Measurements from ENCODE around the gene UBE2Q2. TPM values are rescaled to one million over a fixed set of nuclear protein-coding genes. Genes with fewer than 3 reads are reported as not detected.
"Not testable (repeated sequence)": the region's sequence is repeated elsewhere in the genome, so short reads cannot be mapped to it uniquely, and the experiment has no call there.

The UBE2Q2 gene
- total RNA-seq: 21.6 TPM

- peak within 1 kb of the TSS; percentile 89 for H3K27ac ChIP-seq
- no peak for DNase-seq (ENCODE audit: extremely low spot score in 2 of 2)
- H3K27me3 ChIP-seq: no peaks in the 10 kb centered on the region
- TF ChIP-seq POLR2A (IDR thresholded peaks at IDR 0.05) (no peak), CTCF (IDR thresholded peaks at IDR 0.05) (no peak), POLR2AphosphoS5 (IDR thresholded peaks at IDR 0.05; ENCODE audit: insufficient read depth in 1 of 2, low read depth in 1 of 2) (no peak)
- H3K36me3 ChIP-seq: no peaks in the 10 kb centered on the region
- intact Hi-C loops (cut with DNase I): no loop called here
- H3K9me3 ChIP-seq: no peaks in the 10 kb centered on the region
- peaks cover 44% of the 10 kb centered on the region for H3K4me1 ChIP-seq
- peak within 1 kb of the TSS; percentile 81 to 86 for H3K4me3 ChIP-seq
Measured at GRCh38 chr15:75842722-75843677, at the start of gene UBE2Q2. Gene UBE2Q2, plus strand, starts transcription at chr15:75843447. Its CDS starts 220 bp downstream, at chr15:75843667.

- H3K27me3 ChIP-seq: no peaks in the 10 kb centered on the region
- H3K36me3 ChIP-seq: no peaks in the 10 kb centered on the region
- no peak for DNase-seq (ENCODE audit: extremely low spot score in 2 of 2)
- no peaks in the 10 kb centered on the region for H3K9me3 ChIP-seq
- no peak overlapping the region for H3K27ac ChIP-seq
- intact Hi-C loops (cut with DNase I): no loop called here
- no peak for TF ChIP-seq CTCF (IDR thresholded peaks at IDR 0.05)
- no peak for TF ChIP-seq POLR2A (IDR thresholded peaks at IDR 0.05)
- no peak for TF ChIP-seq POLR2AphosphoS5 (IDR thresholded peaks at IDR 0.05; ENCODE audit: insufficient read depth in 1 of 2, low read depth in 1 of 2)
- H3K4me3 ChIP-seq: no peak overlapping the region
- no peaks in the 10 kb centered on the region for H3K4me1 ChIP-seq
Measured at GRCh38 chr15:75796321-75796720, 46.9 kb upstream of the UBE2Q2 start.

- H3K27me3 ChIP-seq; intact Hi-C loops (cut with DNase I); H3K9me3 ChIP-seq; H3K4me3 ChIP-seq; H3K27ac ChIP-seq; H3K36me3 ChIP-seq; H3K4me1 ChIP-seq: not testable (repeated sequence)
- DNase-seq (ENCODE audit: extremely low spot score in 2 of 2): peak in 1 of 2 donors; percentile 40
Measured at GRCh38 chr15:75797146-75797545, 46.1 kb upstream of the UBE2Q2 start.

DNA sequence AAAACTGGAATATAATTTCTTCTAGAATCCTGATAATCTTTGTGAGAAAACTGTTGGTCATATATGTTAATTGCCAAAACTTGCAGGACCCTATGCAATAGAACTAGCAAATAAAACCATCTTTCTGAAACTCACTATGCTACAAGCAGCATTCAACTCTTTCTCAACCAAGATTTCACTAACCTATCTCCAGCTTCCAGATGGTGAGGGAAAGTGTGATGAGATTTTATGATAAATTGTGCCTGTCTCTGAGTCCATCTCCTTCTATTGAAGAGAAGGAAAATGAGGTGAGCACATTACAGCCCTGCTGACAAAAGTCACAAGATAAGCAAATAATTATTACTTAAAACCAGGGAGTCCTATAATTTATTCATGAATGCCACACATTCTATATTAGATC is 44.1 kb upstream of the UBE2Q2 start:
- Histone ChIP-seq H3K27me3 (no peaks in the 10 kb centered on the region), H3K36me3 (no peaks in the 10 kb centered on the region), H3K27ac (no peak overlapping the region), H3K4me3 (no peak overlapping the region), H3K4me1 (peaks cover 7% of the 10 kb centered on the region), H3K9me3 (no peaks in the 10 kb centered on the region)
- no peak for DNase-seq (ENCODE audit: extremely low spot score in 2 of 2)
- no peak for TF ChIP-seq POLR2A (IDR thresholded peaks at IDR 0.05)
- TF ChIP-seq POLR2AphosphoS5 (IDR thresholded peaks at IDR 0.05; ENCODE audit: insufficient read depth in 1 of 2, low read depth in 1 of 2): no peak
- no peak for TF ChIP-seq CTCF (IDR thresholded peaks at IDR 0.05)
- intact Hi-C loops (cut with DNase I): no loop called here

DNA sequence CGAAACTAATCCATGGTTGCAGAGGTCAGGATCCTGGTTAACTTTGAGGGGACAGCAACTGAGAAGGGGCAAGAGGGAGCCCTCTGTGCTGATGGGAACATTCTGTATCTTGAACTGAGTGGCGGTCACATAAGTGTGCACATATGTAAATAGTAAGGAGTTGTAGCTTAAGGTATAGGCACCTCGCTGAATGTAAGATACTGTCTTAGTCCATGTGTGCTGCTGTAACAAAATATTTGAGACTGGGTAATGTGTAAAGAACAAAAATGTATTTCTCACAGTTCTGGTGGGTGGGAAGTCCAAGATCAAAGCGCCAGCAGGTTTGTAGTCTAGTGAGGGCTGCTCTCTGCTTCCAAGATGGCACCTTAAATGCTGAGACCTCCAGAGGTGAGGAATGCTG is 42.8 kb upstream of the UBE2Q2 start:
- not testable (repeated sequence) for H3K27ac ChIP-seq; H3K4me1 ChIP-seq; H3K9me3 ChIP-seq; H3K4me3 ChIP-seq; H3K27me3 ChIP-seq; DNase-seq (ENCODE audit: extremely low spot score in 2 of 2); H3K36me3 ChIP-seq
- intact Hi-C loops (cut with DNase I): loop anchor here (10.0 kb wide), 1 partner anchor 116 kb away; no protein-coding TSS in a partner anchor

All from vagina (tissue), 2 donors.